Breast epithelium (tissue), 4 donors: ENCODE results near the gene NT5C2. TPM values are rescaled to one million over a fixed set of nuclear protein-coding genes. Genes with fewer than 3 reads are reported as not detected.

ENCODE experiments used
- DNase-seq, 2 donors: peaks; one replicate each; pipeline ENCODE4 v3.0.0-alpha.2; 2019; ENCODE audit warnings: low spot score in 2 of 2
- H3K27ac ChIP-seq, 2 donors: fragments of 200-600 bp; sonication (generic) in 1 of 2; one replicate each; pipeline ENCODE4 v1.5.1; 2016 to 2019; ENCODE audit warnings: mild to moderate bottlenecking in 1 of 2
- H3K27me3 ChIP-seq, 2 donors: fragments of 200-600 bp; sonication (generic) in 1 of 2; one replicate each; pipeline versions ENCODE4 v1.5.1 to v1.6.0; 2017 to 2019; ENCODE audit warnings: control low read depth in 1 of 2, mild to moderate bottlenecking in 1 of 2
- H3K36me3 ChIP-seq: fragments of 200-600 bp; one replicate; pipeline ENCODE4 v1.5.1; 2019
- H3K4me1 ChIP-seq, 2 donors: fragments of 200-600 bp; sonication (generic); one replicate each; pipeline ENCODE4 v1.5.1; 2016 to 2019; ENCODE audit warnings: control low read depth in 1 of 2
- H3K4me3 ChIP-seq, 3 donors: fragments of 200-600 bp; sonication (generic); 1 replicate in 2 of 3; 2 replicates in 1 of 3; pipeline ENCODE4 v1.5.1; 2016 to 2019; ENCODE audit warnings: mild to moderate bottlenecking in 3 of 3, moderate library complexity in 2 of 3
- H3K9me3 ChIP-seq, 2 donors: fragments of 200-600 bp; sonication (generic) in 1 of 2; one replicate each; pipeline ENCODE4 v1.5.1; 2016 to 2019; ENCODE audit warnings: control low read depth in 1 of 2
- POLR2A ChIP-seq: fragments of 450-650 bp; IDR thresholded peaks from one replicate; pipeline ENCODE4 v1.6.1; 2016; ENCODE audit warnings: antibody characterized with exemption, mild to moderate bottlenecking, moderate library complexity
- POLR2AphosphoS5 ChIP-seq, 3 donors: sonication (generic); formaldehyde crosslinking; IDR thresholded peaks; one replicate each; pipeline ENCODE4 v1.6.1; 2017; ENCODE audit warnings: antibody characterized with exemption in 3 of 3
- intact Hi-C: fragments of 100-400 bp; cut with DNase I; formaldehyde crosslinking; loops from one replicate; pipeline ENCODE4 v1.15.1; 2023; ENCODE audit warnings: low total_unique reads
- total RNA-seq, 3 donors: library from RNA; depleted of rRNA; stranded (reverse); fragments of >200 nt; gene quantifications; one replicate each; pipeline ENCODE4 v1.1.0, GENCODE V29; 2016
- TF ChIP-seq, protein P1 (sequence below), 3 donors: fragments of 450-650 bp; IDR thresholded peaks; one replicate each; pipeline ENCODE4 v1.5.1; 2016 to 2017; ENCODE audit warnings: antibody characterized with exemption in 3 of 3, mild to moderate bottlenecking in 3 of 3, moderate library complexity in 3 of 3

NT5C2 gene
- total RNA-seq, 3 donors from 2014 or later, result 52.8 to 122 (median 73.1) TPM

DNA sequence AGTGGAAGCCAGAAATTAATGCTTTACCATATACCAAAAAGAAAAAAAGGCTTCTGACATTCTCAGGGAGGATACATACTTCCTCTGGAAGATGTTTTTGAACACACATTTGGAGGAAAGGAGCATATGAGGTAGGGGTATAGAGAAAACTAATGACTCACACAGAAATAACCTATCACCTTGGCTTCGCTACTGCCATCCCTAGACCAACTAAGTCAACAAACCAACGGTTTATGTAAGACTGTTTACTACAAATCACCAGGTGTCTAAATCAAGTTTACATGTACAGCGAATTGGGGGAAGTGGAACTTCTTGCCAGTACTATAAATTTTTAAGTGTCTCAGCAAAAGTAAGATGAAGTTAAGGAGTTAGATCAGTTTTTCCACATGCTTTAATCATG, 96.9 kb downstream of the NT5C2 start:
- no peak overlapping the region for H3K27ac ChIP-seq
- no peaks in the 10 kb centered on the region for H3K27me3 ChIP-seq
- H3K4me1 ChIP-seq, result no peaks in the 10 kb centered on the region
- TF ChIP-seq POLR2A (no peak), POLR2AphosphoS5 (IDR thresholded peaks at IDR 0.05) (no peak)
- TF ChIP-seq, protein P1, sequence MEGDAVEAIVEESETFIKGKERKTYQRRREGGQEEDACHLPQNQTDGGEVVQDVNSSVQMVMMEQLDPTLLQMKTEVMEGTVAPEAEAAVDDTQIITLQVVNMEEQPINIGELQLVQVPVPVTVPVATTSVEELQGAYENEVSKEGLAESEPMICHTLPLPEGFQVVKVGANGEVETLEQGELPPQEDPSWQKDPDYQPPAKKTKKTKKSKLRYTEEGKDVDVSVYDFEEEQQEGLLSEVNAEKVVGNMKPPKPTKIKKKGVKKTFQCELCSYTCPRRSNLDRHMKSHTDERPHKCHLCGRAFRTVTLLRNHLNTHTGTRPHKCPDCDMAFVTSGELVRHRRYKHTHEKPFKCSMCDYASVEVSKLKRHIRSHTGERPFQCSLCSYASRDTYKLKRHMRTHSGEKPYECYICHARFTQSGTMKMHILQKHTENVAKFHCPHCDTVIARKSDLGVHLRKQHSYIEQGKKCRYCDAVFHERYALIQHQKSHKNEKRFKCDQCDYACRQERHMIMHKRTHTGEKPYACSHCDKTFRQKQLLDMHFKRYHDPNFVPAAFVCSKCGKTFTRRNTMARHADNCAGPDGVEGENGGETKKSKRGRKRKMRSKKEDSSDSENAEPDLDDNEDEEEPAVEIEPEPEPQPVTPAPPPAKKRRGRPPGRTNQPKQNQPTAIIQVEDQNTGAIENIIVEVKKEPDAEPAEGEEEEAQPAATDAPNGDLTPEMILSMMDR (IDR thresholded peaks at IDR 0.05), result no peak
- H3K9me3 ChIP-seq, result no peaks in the 10 kb centered on the region
- peaks cover 12% of the 10 kb centered on the region for H3K36me3 ChIP-seq
- intact Hi-C loops, result no loop called here
- DNase-seq, result no peak
- no peak overlapping the region for H3K4me3 ChIP-seq

DNA sequence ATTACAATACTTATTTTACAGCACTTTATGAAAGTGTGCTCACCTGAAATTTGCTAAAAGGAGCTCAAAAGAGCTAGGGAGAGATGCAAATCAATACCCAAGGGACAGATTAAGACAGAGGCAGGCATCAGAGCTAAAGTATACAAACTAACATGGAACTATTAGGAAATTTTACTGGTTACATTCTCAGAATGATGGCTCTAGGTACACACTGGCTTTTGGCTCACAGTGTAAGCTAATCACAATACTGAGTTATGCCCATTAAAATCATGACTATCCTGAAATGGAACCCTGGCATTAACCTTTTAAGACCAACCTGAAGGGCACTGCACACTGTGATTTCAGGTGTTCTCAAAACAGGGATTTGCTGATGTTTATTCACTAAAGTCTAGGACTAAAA, 98.1 kb downstream of the NT5C2 start:
- no peak for TF ChIP-seq POLR2AphosphoS5 (IDR thresholded peaks at IDR 0.05)
- no peak for TF ChIP-seq POLR2A
- TF ChIP-seq, protein P1 (IDR thresholded peaks at IDR 0.05), result no peak
- no peak overlapping the region for H3K27ac ChIP-seq
- no peaks in the 10 kb centered on the region for H3K4me1 ChIP-seq
- H3K9me3 ChIP-seq, result no peaks in the 10 kb centered on the region
- intact Hi-C loops, result no loop called here
- H3K27me3 ChIP-seq, result no peaks in the 10 kb centered on the region
- peaks cover 12% of the 10 kb centered on the region for H3K36me3 ChIP-seq
- no peak for DNase-seq
- no peak overlapping the region for H3K4me3 ChIP-seq

DNA sequence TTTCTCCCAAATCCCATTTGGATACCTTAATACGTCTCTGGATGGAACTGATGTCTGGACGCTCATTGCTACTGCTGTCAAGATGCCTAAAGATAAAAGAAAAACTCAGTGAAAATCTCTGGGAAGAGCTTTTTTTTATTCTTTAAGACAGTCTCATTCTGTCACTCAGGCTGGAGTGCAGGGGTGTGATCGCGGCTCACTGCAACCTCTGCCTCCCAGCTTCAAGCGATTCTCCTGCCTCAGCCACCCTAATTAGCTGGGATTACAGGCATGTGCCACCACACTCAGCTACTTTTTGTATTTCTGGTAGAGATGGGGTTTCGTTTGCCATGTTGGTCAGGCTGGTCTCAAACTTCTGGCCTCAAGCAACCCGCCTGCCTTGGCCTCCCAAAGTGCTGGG, 102.2 kb downstream of the NT5C2 start:
- Histone ChIP-seq H3K9me3 (no peaks in the 10 kb centered on the region), H3K4me1 (no peaks in the 10 kb centered on the region), H3K36me3 (peaks cover 11% of the 10 kb centered on the region), H3K27me3 (no peaks in the 10 kb centered on the region), H3K4me3 (no peak overlapping the region), H3K27ac (no peak overlapping the region)
- no peak for DNase-seq
- intact Hi-C loops, result no loop called here
- no peak for TF ChIP-seq POLR2A
- TF ChIP-seq POLR2AphosphoS5 (IDR thresholded peaks at IDR 0.05), result no peak
- TF ChIP-seq, protein P1 (IDR thresholded peaks at IDR 0.05), result no peak

DNA sequence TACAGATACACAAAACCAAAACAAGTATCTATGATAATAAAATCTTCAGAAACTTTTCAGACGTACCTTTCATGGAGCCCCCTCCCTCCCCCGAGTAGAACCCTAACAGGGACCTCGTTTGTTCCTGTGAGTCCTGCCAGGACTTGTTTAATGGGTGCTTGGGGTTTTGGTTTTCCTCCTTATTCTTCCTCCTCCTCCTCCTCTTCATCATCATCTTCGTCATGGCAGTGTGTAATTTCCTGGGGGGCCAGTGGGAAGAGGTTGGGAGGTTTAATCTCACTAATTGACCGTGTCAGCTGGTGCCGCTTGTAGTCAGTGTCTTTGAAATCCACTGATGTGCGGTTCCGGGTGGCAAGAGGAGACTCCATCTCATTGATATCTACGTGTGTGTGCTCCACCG, 103.6 kb downstream of the NT5C2 start:
- peaks cover 11% of the 10 kb centered on the region for H3K36me3 ChIP-seq
- H3K27me3 ChIP-seq, result no peaks in the 10 kb centered on the region
- no peaks in the 10 kb centered on the region for H3K9me3 ChIP-seq
- intact Hi-C loops, result no loop called here
- DNase-seq, result no peak
- TF ChIP-seq POLR2AphosphoS5 (IDR thresholded peaks at IDR 0.05), result no peak
- TF ChIP-seq, protein P1 (IDR thresholded peaks at IDR 0.05), result no peak
- no peak for TF ChIP-seq POLR2A
- no peaks in the 10 kb centered on the region for H3K4me1 ChIP-seq
- H3K4me3 ChIP-seq, result no peak overlapping the region
- H3K27ac ChIP-seq, result no peak overlapping the region

DNA sequence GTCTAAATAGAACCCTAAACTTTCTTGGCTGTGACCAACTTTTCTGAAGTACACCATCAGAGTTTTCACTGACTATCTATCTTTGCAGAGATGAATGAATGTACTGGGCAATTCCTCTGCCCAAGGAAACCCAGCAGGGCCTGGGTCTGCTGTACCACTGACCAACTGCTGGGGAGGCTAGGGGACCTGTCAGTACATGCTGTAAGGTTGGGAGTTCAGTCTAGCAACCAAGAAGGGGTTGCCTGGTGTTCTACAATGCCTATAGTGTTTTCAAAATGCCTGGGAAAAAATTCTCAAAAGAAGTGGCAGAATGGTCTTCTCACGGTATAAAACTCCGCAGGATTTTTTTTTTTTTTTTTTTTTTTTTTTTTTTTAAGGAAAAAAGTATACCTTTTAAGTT, 106.3 kb downstream of the NT5C2 start:
- H3K9me3 ChIP-seq, result no peaks in the 10 kb centered on the region
- intact Hi-C loops, result no loop called here
- H3K36me3 ChIP-seq, result peaks cover 3% of the 10 kb centered on the region
- no peak for DNase-seq
- no peak overlapping the region for H3K27ac ChIP-seq
- H3K27me3 ChIP-seq, result no peaks in the 10 kb centered on the region
- TF ChIP-seq, protein P1 (IDR thresholded peaks at IDR 0.05), result no peak
- TF ChIP-seq POLR2AphosphoS5 (IDR thresholded peaks at IDR 0.05) (no peak), POLR2A (no peak)
- H3K4me3 ChIP-seq, result no peak overlapping the region
- H3K4me1 ChIP-seq, result no peaks in the 10 kb centered on the region
